Measurements from ENCODE around the gene ATP8A1. TPM values are rescaled to one million over a fixed set of nuclear protein-coding genes. Genes with fewer than 3 reads are reported as not detected.
A peak's percentile ranks its signal among the peaks of the same experiment; 100 is the strongest.

ATP8A1 gene
- total RNA-seq, 1 donor from 2014 or later, result 278 TPM

DNA sequence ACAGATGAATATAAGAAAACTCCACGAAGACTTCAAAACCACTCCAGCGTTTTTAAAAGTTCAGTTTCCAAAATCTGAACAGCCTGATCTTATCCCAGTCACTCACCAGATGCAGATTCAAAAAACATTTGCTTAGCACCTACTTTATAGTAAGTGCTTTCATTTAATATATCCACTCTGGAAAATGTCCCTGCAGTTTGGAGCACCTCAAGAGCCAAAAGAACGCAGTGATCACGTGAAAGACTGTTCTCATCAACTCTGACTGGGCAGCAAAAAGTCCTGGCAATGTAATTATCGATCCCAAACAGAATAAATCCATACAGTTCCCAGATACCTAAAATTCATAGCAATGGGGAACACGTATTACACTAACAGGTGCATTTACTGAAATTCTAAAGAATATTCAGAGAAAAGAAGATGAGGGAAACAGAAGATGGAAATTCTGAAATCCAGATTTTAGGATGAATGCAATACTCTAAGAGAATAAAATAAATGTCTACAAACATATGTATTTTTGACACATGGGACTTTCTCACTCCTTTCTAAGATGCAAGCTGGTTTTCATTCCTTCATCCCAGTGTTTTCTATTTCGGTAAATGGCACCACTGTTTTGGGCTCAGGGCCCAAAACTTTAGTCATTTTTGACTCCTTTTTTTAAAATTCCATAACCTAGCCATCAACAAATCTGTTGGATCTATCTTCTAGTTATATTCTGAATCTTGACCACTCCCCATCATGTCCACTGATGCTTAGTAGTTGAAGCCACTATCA is 13.9 kb downstream of the ATP8A1 start:
- Mint-ChIP-seq H3K27me3 (ENCODE audit: unreplicated experiment) (peaks cover 1% of the 10 kb centered on the region), H3K36me3 (ENCODE audit: unreplicated experiment) (no peaks in the 10 kb centered on the region), H3K9me3 (ENCODE audit: unreplicated experiment) (peaks cover 12% of the 10 kb centered on the region), H3K27ac (ENCODE audit: unreplicated experiment) (no peak overlapping the region), H3K4me3 (ENCODE audit: unreplicated experiment) (peak overlapping the region; percentile 47), H3K4me1 (ENCODE audit: low read depth, unreplicated experiment) (peaks cover 81% of the 10 kb centered on the region)
- TF ChIP-seq, protein P1, sequence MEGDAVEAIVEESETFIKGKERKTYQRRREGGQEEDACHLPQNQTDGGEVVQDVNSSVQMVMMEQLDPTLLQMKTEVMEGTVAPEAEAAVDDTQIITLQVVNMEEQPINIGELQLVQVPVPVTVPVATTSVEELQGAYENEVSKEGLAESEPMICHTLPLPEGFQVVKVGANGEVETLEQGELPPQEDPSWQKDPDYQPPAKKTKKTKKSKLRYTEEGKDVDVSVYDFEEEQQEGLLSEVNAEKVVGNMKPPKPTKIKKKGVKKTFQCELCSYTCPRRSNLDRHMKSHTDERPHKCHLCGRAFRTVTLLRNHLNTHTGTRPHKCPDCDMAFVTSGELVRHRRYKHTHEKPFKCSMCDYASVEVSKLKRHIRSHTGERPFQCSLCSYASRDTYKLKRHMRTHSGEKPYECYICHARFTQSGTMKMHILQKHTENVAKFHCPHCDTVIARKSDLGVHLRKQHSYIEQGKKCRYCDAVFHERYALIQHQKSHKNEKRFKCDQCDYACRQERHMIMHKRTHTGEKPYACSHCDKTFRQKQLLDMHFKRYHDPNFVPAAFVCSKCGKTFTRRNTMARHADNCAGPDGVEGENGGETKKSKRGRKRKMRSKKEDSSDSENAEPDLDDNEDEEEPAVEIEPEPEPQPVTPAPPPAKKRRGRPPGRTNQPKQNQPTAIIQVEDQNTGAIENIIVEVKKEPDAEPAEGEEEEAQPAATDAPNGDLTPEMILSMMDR (IDR thresholded peaks at IDR 0.05; ENCODE audit: partially characterized antibody, unreplicated experiment), result no peak
- no peak for DNase-seq

DNA sequence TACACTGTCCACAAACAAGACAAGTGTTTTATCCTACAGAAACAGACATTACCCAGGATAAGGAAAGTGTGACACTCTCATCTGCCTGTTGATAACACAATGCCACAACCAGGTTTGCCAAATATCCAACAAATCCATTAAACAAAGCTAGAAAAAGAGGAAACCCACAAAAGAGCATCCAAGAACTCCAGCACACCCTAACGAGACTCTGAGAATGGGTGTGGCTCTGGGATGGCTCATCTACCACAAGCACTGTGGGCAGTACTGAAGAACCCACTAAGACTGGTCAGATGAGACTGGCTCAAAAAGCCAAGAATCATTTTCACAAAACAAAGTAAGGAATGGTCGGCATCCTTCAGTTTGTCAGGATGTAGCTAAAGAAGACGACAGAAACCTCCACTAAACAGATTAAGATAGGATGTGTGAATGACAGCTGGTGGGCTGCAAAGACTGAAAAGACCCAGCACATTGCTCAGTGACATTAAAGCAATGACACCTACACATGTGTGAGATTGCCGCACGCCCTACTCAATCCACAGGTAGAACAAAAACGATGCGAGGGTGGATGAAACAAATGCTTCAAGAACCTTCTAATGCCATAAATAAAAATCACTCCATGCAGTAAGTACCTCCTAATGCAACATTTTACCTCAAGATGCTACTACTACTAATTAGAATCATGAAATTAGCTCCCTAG is 14.7 kb downstream of the ATP8A1 start:
- Mint-ChIP-seq H3K9me3 (ENCODE audit: unreplicated experiment) (peaks cover 18% of the 10 kb centered on the region), H3K27ac (ENCODE audit: unreplicated experiment) (peak overlapping the region; percentile 39), H3K4me1 (ENCODE audit: low read depth, unreplicated experiment) (peaks cover 84% of the 10 kb centered on the region), H3K27me3 (ENCODE audit: unreplicated experiment) (peaks cover 4% of the 10 kb centered on the region), H3K4me3 (ENCODE audit: unreplicated experiment) (peak overlapping the region; percentile 47), H3K36me3 (ENCODE audit: unreplicated experiment) (no peaks in the 10 kb centered on the region)
- TF ChIP-seq, protein P1 (IDR thresholded peaks at IDR 0.05; ENCODE audit: partially characterized antibody, unreplicated experiment), result no peak
- DNase-seq, result no peak

DNA sequence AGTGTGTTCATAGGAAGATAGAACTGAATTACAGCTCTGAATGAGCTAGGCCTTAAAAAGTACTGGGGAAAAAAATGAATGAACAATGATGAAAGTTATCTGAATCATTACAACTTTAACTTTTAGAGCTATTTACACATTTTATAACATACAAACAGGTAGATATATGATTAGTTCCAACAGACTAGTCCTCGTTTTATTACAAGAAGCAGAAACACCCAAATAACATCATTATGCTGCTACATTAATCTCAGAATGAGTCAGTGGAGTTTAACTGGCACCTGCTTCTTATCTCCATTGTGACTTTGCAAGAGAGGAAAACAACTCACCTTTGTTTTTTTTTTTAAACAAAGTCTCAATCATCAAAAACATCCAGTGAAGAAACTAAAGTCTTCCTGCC is 15.2 kb downstream of the ATP8A1 start:
- H3K27me3 Mint-ChIP-seq (ENCODE audit: unreplicated experiment), result peaks cover 8% of the 10 kb centered on the region
- TF ChIP-seq, protein P1 (IDR thresholded peaks at IDR 0.05; ENCODE audit: partially characterized antibody, unreplicated experiment), result no peak
- H3K4me1 Mint-ChIP-seq (ENCODE audit: low read depth, unreplicated experiment), result peaks cover 89% of the 10 kb centered on the region
- H3K9me3 Mint-ChIP-seq (ENCODE audit: unreplicated experiment), result peaks cover 21% of the 10 kb centered on the region
- H3K4me3 Mint-ChIP-seq (ENCODE audit: unreplicated experiment), result peak overlapping the region; percentile 47
- peak overlapping the region; percentile 39 for H3K27ac Mint-ChIP-seq (ENCODE audit: unreplicated experiment)
- no peaks in the 10 kb centered on the region for H3K36me3 Mint-ChIP-seq (ENCODE audit: unreplicated experiment)
- no peak for DNase-seq

DNA sequence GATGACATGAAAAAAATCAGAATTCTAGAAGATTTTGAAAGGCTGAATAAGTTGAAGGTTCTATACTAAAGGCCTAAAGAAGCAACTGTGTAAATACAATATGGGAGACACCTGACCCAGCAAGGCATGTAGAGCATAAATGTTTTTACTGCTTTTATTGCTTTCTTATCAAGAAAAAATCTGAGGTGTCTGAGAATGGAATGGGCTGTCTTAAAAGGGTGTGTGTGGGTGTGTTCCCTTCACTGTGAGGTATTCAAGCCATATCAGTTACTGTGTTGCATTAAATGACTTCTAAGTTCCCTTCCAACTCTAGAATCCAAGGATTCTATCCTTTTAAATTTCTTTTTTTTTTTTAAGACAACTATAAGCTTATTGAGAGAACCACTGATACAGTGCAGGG is 15.7 kb downstream of the ATP8A1 start:
- TF ChIP-seq, protein P1 (IDR thresholded peaks at IDR 0.05; ENCODE audit: partially characterized antibody, unreplicated experiment), result no peak
- no peaks in the 10 kb centered on the region for H3K36me3 Mint-ChIP-seq (ENCODE audit: unreplicated experiment)
- H3K27me3 Mint-ChIP-seq (ENCODE audit: unreplicated experiment), result peaks cover 13% of the 10 kb centered on the region
- no peak overlapping the region for H3K4me3 Mint-ChIP-seq (ENCODE audit: unreplicated experiment)
- no peak overlapping the region for H3K27ac Mint-ChIP-seq (ENCODE audit: unreplicated experiment)
- peaks cover 22% of the 10 kb centered on the region for H3K9me3 Mint-ChIP-seq (ENCODE audit: unreplicated experiment)
- DNase-seq, result no peak
- H3K4me1 Mint-ChIP-seq (ENCODE audit: low read depth, unreplicated experiment), result peaks cover 89% of the 10 kb centered on the region

DNA sequence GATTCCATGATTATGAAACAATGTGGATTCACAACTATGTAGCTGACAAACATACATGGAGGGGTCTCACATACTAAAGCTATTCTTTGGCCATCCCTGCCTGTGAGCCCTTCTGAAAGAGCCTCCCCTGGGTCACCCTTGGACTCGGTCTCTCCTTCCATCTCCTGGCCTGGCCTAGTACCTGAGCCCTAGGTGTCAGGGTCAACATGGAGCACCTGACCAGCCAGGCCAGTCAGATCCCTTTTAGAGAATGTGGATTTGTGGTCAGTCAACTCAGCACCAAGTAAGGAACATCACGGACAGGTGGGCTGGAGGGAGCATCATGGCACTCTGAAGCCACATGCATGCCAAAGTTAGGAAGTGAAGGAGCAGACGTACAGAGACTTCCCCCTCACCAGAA is 16.3 kb downstream of the ATP8A1 start:
- Mint-ChIP-seq H3K27me3 (ENCODE audit: unreplicated experiment) (peaks cover 18% of the 10 kb centered on the region), H3K4me1 (ENCODE audit: low read depth, unreplicated experiment) (peaks cover 87% of the 10 kb centered on the region), H3K27ac (ENCODE audit: unreplicated experiment) (peak overlapping the region; percentile 44)

More for the DNA sequence above, 16.3 kb downstream of the ATP8A1 start:
- TF ChIP-seq, protein P1 (IDR thresholded peaks at IDR 0.05; ENCODE audit: partially characterized antibody, unreplicated experiment), result no peak
- H3K9me3 Mint-ChIP-seq (ENCODE audit: unreplicated experiment), result peaks cover 27% of the 10 kb centered on the region
- no peak for DNase-seq
- peak overlapping the region; percentile 73 for H3K4me3 Mint-ChIP-seq (ENCODE audit: unreplicated experiment)
- H3K36me3 Mint-ChIP-seq (ENCODE audit: unreplicated experiment), result no peaks in the 10 kb centered on the region
